ENCODE data around the gene RAP1GDS1. TPM values are rescaled to one million over a fixed set of nuclear protein-coding genes. Genes with fewer than 3 reads are reported as not detected.

The RAP1GDS1 gene
- total RNA-seq, 4 donors from 2014 or later: 5.9 to 8.6 (median 8.2) TPM

DNA sequence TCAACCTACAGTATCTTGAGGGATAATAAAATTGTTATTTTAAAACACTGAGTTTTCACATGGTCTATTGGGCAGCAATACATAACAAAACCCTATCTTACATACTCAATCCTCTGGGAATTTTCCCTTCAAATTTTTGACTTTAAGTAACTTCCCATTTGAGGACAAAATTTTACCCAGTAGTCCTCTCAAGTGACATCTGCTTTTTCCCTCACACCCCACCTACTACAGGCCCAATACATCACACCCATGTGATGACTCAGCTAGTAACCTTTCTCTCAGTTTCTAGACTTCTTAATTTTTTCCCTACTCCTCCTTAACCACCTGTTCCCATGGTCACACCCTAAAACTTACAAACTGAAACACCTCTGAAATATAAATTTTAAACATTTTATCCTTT, 12.2 kb upstream of the RAP1GDS1 start:
- no peak overlapping the region for H3K27ac ChIP-seq
- H3K9me3 ChIP-seq: no peaks in the 10 kb centered on the region
- intact Hi-C loops (cut with DNase I; ENCODE audit: low total_unique reads) (no loop called here), in situ Hi-C loops (cut with MboI; ENCODE audit: low sequenced_read_pairs in 4 of 4) (no loop called here)
- TF ChIP-seq POLR2A (IDR thresholded peaks at IDR 0.05): no peak
- TF ChIP-seq, protein P1, sequence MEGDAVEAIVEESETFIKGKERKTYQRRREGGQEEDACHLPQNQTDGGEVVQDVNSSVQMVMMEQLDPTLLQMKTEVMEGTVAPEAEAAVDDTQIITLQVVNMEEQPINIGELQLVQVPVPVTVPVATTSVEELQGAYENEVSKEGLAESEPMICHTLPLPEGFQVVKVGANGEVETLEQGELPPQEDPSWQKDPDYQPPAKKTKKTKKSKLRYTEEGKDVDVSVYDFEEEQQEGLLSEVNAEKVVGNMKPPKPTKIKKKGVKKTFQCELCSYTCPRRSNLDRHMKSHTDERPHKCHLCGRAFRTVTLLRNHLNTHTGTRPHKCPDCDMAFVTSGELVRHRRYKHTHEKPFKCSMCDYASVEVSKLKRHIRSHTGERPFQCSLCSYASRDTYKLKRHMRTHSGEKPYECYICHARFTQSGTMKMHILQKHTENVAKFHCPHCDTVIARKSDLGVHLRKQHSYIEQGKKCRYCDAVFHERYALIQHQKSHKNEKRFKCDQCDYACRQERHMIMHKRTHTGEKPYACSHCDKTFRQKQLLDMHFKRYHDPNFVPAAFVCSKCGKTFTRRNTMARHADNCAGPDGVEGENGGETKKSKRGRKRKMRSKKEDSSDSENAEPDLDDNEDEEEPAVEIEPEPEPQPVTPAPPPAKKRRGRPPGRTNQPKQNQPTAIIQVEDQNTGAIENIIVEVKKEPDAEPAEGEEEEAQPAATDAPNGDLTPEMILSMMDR (IDR thresholded peaks at IDR 0.05 in 4 of 5, conservative IDR thresholded peaks at IDR 0.05 in 1 of 5): no peak
- no peak overlapping the region for H3K4me3 ChIP-seq
- ATAC-seq (no peak), DNase-seq (no peak)
- H3K27me3 ChIP-seq: no peaks in the 10 kb centered on the region
- H3K4me1 ChIP-seq: no peaks in the 10 kb centered on the region
- no peaks in the 10 kb centered on the region for H3K36me3 ChIP-seq

DNA sequence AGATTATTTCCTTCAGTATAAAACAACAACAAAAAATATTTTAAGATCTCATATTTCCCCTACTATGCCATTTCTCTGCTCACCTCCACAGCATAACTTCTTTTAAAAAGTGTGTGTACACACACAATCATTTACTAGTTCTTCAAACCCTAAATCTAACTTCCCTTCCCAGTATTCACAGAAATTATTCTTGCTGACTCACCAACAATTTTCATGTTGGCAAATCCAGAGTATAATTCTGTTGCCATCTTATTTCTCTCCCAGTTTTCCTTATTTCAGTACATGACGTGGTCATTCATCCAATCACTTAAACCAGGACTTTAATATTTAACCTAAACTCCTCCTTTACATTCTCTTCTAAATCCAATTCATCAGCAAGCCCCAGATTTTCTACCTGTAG, 11.4 kb upstream of the RAP1GDS1 start:
- Histone ChIP-seq H3K36me3 (no peaks in the 10 kb centered on the region), H3K4me1 (no peaks in the 10 kb centered on the region), H3K27ac (no peak overlapping the region), H3K4me3 (no peak overlapping the region), H3K27me3 (no peaks in the 10 kb centered on the region), H3K9me3 (no peaks in the 10 kb centered on the region)
- TF ChIP-seq, protein P1 (IDR thresholded peaks at IDR 0.05 in 4 of 5, conservative IDR thresholded peaks at IDR 0.05 in 1 of 5): no peak
- TF ChIP-seq POLR2A (IDR thresholded peaks at IDR 0.05): no peak
- DNase-seq (no peak), ATAC-seq (no peak)
- in situ Hi-C loops (cut with MboI; ENCODE audit: low sequenced_read_pairs in 4 of 4) (loop anchor here in 2 of 4 donors (10.0 to 25.0 kb wide), 3 partner anchors 105 to 662 kb away; partner anchors contain the start of genes STPG2 (in 1 of the 2) and TSPAN5 (in 1 of the 2)), intact Hi-C loops (cut with DNase I; ENCODE audit: low total_unique reads) (no loop called here)

DNA sequence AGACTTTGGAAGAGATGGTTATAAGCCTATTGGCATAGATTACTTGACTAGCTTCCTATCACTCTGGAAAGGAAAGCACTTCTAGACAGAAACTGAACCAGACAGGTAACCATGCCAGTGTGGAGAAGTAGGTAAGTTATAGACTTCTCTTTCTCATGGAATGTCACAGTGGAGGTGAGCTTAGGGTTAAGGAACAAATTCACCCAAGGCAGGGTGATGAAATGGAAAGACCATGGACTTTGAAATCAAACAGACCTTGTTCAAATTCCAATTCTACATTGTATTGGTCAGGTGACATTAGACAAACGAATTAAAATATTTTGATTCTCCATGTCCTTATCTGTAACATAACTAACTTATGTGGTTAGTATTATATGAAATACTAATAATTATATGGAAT, 7.7 kb upstream of the RAP1GDS1 start:
- no peak overlapping the region for H3K27ac ChIP-seq
- intact Hi-C loops (cut with DNase I; ENCODE audit: low total_unique reads): no loop called here
- DNase-seq: no peak
- TF ChIP-seq POLR2A (IDR thresholded peaks at IDR 0.05): no peak
- TF ChIP-seq, protein P1 (IDR thresholded peaks at IDR 0.05 in 4 of 5, conservative IDR thresholded peaks at IDR 0.05 in 1 of 5): no peak
- H3K9me3 ChIP-seq: no peaks in the 10 kb centered on the region
- no peaks in the 10 kb centered on the region for H3K4me1 ChIP-seq
- ATAC-seq: no peak
- H3K4me3 ChIP-seq: no peak overlapping the region
- in situ Hi-C loops (cut with MboI; ENCODE audit: low sequenced_read_pairs in 4 of 4): loop anchor here in 2 of 4 donors (10.0 to 25.0 kb wide), 3 partner anchors 109 to 659 kb away; partner anchors contain the start of genes STPG2 (in 1 of the 2) and TSPAN5 (in 1 of the 2)
- no peaks in the 10 kb centered on the region for H3K36me3 ChIP-seq
- H3K27me3 ChIP-seq: no peaks in the 10 kb centered on the region

DNA sequence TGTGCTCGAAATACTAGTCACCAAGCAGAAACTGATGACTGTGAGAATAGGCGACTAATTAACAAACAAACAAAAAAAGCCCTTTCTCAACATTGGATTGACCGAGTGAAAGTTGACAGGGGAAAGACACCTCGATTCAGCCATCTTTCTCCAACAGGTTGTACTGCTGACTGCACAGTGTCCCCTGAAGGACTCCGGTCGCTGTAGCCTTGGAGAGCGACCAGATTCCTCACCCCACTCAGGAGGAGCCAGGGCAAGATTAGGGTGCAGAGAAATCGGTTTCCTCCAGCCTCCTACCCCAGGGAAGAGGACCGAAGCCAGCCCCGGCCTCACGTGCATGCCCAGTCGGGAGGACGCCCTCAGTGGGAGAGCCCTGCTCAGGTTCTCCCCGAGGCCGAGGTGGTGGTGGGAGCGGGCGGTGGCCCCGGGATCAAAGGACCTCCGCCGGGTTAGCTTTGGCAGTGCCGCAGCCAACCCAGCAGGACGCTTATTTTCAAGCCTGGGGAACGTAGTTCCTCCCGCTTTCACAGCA, 1.1 kb upstream of the RAP1GDS1 start:
- Histone ChIP-seq H3K27ac (peak overlapping the region; percentile 96 to 99 (median 98)), H3K4me1 (peaks cover 19% of the 10 kb centered on the region in 2 donors), H3K9me3 (no peaks in the 10 kb centered on the region), H3K36me3 (no peaks in the 10 kb centered on the region), H3K27me3 (no peaks in the 10 kb centered on the region), H3K4me3 (peak overlapping the region; percentile 89 to 98 (median 90))
- TF ChIP-seq, protein P1 (IDR thresholded peaks at IDR 0.05 in 4 of 5, conservative IDR thresholded peaks at IDR 0.05 in 1 of 5): no peak
- TF ChIP-seq POLR2A (IDR thresholded peaks at IDR 0.05): no peak
- DNase-seq (peak; percentile 20 to 34), ATAC-seq (peak; percentile 20 to 28)
- in situ Hi-C loops (cut with MboI; ENCODE audit: low sequenced_read_pairs in 4 of 4): loop anchor here in 1 of 4 donors (10.0 to 25.0 kb wide), 3 partner anchors 115 to 652 kb away; partner anchors contain the start of genes STPG2 and TSPAN5
- intact Hi-C loops (cut with DNase I; ENCODE audit: low total_unique reads): loop anchor here (1.0 to 5.0 kb wide), 5 partner anchors 94 to 1691 kb away; partner anchors contain the start of genes EIF4E, H2AZ1, STPG2 and TSPAN5
